AG09309 (cell line): ENCODE measurements around the gene BTNL9.

ENCODE experiments used
- DNase-seq: peaks from one replicate; pipeline ENCODE4 v3.0.0-alpha.2; 2010; ENCODE audit warnings: low read depth
- H3K4me3 ChIP-seq: 2 replicates; pipeline ENCODE4 v1.5.1; 2011; ENCODE audit warnings: mild to moderate bottlenecking, low read depth, low read length, moderate library complexity; ENCODE audit not compliant: control insufficient read depth
- CTCF ChIP-seq: IDR thresholded peaks from 2 replicates; pipeline ENCODE4 v1.5.1; 2011; ENCODE audit warnings: mild to moderate bottlenecking, low read depth, low read length, inconsistent platforms; ENCODE audit not compliant: insufficient read depth, control insufficient read depth; ENCODE audit errors: missing control alignments

The BTNL9 gene

GRCh38 chr5:181037365-181037861, 2.7 kb upstream of the BTNL9 start:
- H3K4me3 ChIP-seq, result no peak overlapping the region
- DNase-seq, result no peak
- TF ChIP-seq CTCF, result no peak

GRCh38 chr5:181039471-181039870, 595 bp upstream of the BTNL9 start:
- no peak overlapping the region for H3K4me3 ChIP-seq
- TF ChIP-seq CTCF, result no peak
- DNase-seq, result no peak

GRCh38 chr5:181040631-181040945, 522 bp downstream of the BTNL9 start:
- no peak overlapping the region for H3K4me3 ChIP-seq
- no peak for DNase-seq
- no peak for TF ChIP-seq CTCF

GRCh38 chr5:181041043-181041442, 977 bp downstream of the BTNL9 start:
- H3K4me3 ChIP-seq, result no peak overlapping the region
- no peak for TF ChIP-seq CTCF
- no peak for DNase-seq

DNA sequence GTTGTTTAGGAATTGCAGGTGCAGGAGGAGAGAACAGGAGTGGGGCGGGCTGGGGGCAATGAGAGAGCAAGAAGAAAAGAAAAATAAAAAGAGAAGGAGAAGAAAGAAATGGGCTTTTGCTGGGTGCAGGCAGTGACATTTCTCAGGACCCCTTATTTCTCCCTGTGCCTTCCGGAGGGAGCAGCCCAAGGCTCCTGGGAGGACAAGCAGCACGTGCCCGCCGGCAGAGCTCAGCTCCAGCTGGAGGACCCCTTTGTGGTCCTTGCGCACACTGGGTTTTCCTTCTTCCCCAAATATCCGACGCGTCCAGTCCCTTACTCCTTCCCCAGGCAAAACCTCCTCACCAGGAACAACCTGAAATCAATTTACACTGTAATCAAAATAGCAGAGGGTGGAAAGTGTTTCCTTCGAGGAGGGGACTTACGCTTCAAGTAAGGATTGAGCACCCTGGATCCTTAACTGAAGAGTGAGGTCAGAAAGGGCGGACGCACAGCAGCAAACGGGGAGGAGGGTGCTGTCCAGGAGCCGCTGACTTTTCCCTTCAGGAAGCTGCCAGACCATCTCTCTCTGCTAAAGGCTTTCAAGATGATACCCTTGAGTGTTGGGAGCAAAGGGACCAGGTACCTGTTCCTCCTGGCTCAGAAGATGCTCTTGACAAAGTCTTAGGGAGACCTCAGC, 2.1 kb downstream of the BTNL9 start:
- no peak for DNase-seq
- no peak overlapping the region for H3K4me3 ChIP-seq
- no peak for TF ChIP-seq CTCF

DNA sequence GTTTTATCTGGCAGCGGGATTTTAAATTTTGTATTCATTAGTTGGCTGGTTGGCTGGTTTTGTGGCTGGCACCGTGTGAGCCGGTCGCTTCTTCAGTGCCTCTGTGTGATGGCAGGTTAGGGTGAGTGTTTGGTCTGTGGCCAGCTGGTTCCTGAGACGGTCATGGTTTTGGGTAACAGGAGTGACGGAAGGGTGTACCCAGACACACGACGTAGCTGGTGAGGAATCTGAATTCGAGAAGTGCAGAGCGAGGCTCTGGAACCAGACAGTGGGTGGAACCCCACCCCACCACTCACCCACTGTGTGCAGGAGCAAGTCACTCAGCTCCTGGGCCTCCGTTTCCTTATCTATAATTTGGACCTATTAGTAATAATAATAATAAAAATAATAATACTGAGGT, 2.7 kb downstream of the BTNL9 start:
- no peak for DNase-seq

More for the DNA sequence above, 2.7 kb downstream of the BTNL9 start:
- TF ChIP-seq CTCF, result no peak
- no peak overlapping the region for H3K4me3 ChIP-seq
